MCF 10A (cell line): Measurements from ENCODE around the gene TMUB2. TPM values are rescaled to one million over a fixed set of nuclear protein-coding genes. Genes with fewer than 3 reads are reported as not detected.

Experiments
- BruUV-seq: library from RNA; stranded (reverse); fragments of 400-500 nt; replicated peaks from 2 replicates; lab custom pipeline; 2021; lab: Mats Ljungman, UMichigan
- CTCF ChIA-PET: fragments of 300-600 bp; sonication (Branson Sonifier 250); formaldehyde crosslinking; extraction: SDS; loops from one replicate; lab custom pipeline; 2021; ENCODE audit warnings: antibody characterized with exemption, inconsistent platforms; lab: Yijun Ruan, JAX
- POLR2A ChIA-PET: fragments of 300-600, 350-650 bp; sonication (Branson Sonifier 250); formaldehyde crosslinking; extraction: SDS; loops from one replicate; lab custom pipeline; 2020; ENCODE audit warnings: antibody characterized with exemption, inconsistent platforms; lab: Yijun Ruan, JAX
- DNase-seq: peaks from one replicate; pipeline ENCODE4 v3.0.0-alpha.2; 2018; ENCODE audit not compliant: unreplicated experiment
- H3K27ac Mint-ChIP-seq: one replicate; pipeline ENCODE4 v1.8.0; 2022; ENCODE audit warnings: mild to moderate bottlenecking, low read depth, mixed read lengths; ENCODE audit not compliant: unreplicated experiment
- H3K27me3 Mint-ChIP-seq: one replicate; pipeline ENCODE4 v1.8.0; 2022; ENCODE audit warnings: mixed read lengths; ENCODE audit not compliant: insufficient read depth, unreplicated experiment
- H3K36me3 Mint-ChIP-seq: one replicate; pipeline ENCODE4 v1.8.0; 2022; ENCODE audit warnings: mild to moderate bottlenecking, moderate library complexity, mixed read lengths; ENCODE audit not compliant: insufficient read depth, unreplicated experiment
- H3K4me1 Mint-ChIP-seq: one replicate; pipeline ENCODE4 v1.8.0; 2022; ENCODE audit warnings: mixed read lengths; ENCODE audit not compliant: insufficient read depth, unreplicated experiment
- H3K4me3 Mint-ChIP-seq: one replicate; pipeline ENCODE4 v1.8.0; 2022; ENCODE audit warnings: mild to moderate bottlenecking, moderate library complexity, mixed read lengths; ENCODE audit not compliant: unreplicated experiment
- H3K9me3 Mint-ChIP-seq: one replicate; pipeline ENCODE4 v1.8.0; 2022; ENCODE audit warnings: mixed read lengths; ENCODE audit not compliant: unreplicated experiment
- CTCF ChIP-seq: fragments of 200-600 bp; IDR thresholded peaks from one replicate; pipeline ENCODE4 v1.8.0; 2022; ENCODE audit warnings: antibody characterized with exemption, mild to moderate bottlenecking; ENCODE audit not compliant: unreplicated experiment
- intact Hi-C: fragments of 100-400 bp; cut with micrococcal nuclease; formaldehyde crosslinking; loops from 2 replicates; pipeline ENCODE4 v1.14.1; 2022
- total RNA-seq: library from RNA; stranded (reverse); gene quantifications from 2 replicates; pipeline ENCODE4 v1.2.3, GENCODE V29; 2022

TMUB2 gene
- total RNA-seq, 1 experiment from 2014 or later, result 26.5 TPM

- POLR2A ChIA-PET, result no interaction called here
- Mint-ChIP-seq H3K4me3 (no peak overlapping the region), H3K9me3 (no peaks in the 10 kb centered on the region), H3K36me3 (peaks cover 71% of the 10 kb centered on the region), H3K27me3 (no peaks in the 10 kb centered on the region), H3K4me1 (peaks cover 15% of the 10 kb centered on the region), H3K27ac (no peak overlapping the region)
- no TSS peak for BruUV-seq
- no peak for DNase-seq
- intact Hi-C loops, result no loop called here
- no peak for TF ChIP-seq CTCF
- CTCF ChIA-PET, result interaction anchor here (1.9 kb wide), 1 partner anchor 10 kb away, joined by 7 read pairs; no protein-coding TSS in a partner anchor
Observed at GRCh38 chr17:44214230-44214494, 27.4 kb downstream of the TMUB2 start.

- Mint-ChIP-seq H3K36me3 (peaks cover 64% of the 10 kb centered on the region), H3K27ac (no peak overlapping the region), H3K4me3 (no peak overlapping the region), H3K9me3 (no peaks in the 10 kb centered on the region), H3K4me1 (peaks cover 15% of the 10 kb centered on the region), H3K27me3 (no peaks in the 10 kb centered on the region)
- intact Hi-C loops, result no loop called here
- no peak for DNase-seq
- ChIA-PET CTCF (interaction anchor here (4.1 kb wide), 1 partner anchor 11 kb away, joined by 22 read pairs; no protein-coding TSS in a partner anchor), POLR2A (no interaction called here)
- BruUV-seq, result no TSS peak
- no peak for TF ChIP-seq CTCF
Observed at GRCh38 chr17:44214896-44215295, 28.1 kb downstream of the TMUB2 start.

GRCh38 chr17:44216173-44216572 is 29.4 kb downstream of the TMUB2 start:
- Mint-ChIP-seq H3K27me3 (no peaks in the 10 kb centered on the region), H3K4me1 (peaks cover 15% of the 10 kb centered on the region), H3K36me3 (peaks cover 56% of the 10 kb centered on the region), H3K4me3 (no peak overlapping the region), H3K9me3 (no peaks in the 10 kb centered on the region), H3K27ac (no peak overlapping the region)
- intact Hi-C loops, result no loop called here
- POLR2A ChIA-PET, result interaction anchor here (2.2 to 7.4 kb wide), 2 partner anchors 16 to 30 kb away, joined by 8 to 65 read pairs; partner anchors contain the start of genes ATXN7L3 and TMUB2
- CTCF ChIA-PET, result interaction anchor here (0.6 to 4.1 kb wide), 3 partner anchors 12 to 115 kb away, joined by 3 to 22 read pairs (median 7); no protein-coding TSS in a partner anchor
- no peak for TF ChIP-seq CTCF
- DNase-seq, result no peak
- no TSS peak for BruUV-seq

- no peak for TF ChIP-seq CTCF
- Mint-ChIP-seq H3K27ac (no peak overlapping the region), H3K4me3 (peak overlapping the region; percentile 76), H3K27me3 (no peaks in the 10 kb centered on the region), H3K4me1 (peaks cover 15% of the 10 kb centered on the region), H3K36me3 (peaks cover 56% of the 10 kb centered on the region), H3K9me3 (no peaks in the 10 kb centered on the region)
- no peak for DNase-seq
- CTCF ChIA-PET, result interaction anchor here (0.6 to 4.1 kb wide), 6 partner anchors 13 to 167 kb away, joined by 3 to 22 read pairs (median 4); partner anchors contain the start of gene SLC25A39
- intact Hi-C loops, result no loop called here
- BruUV-seq, result no TSS peak
- POLR2A ChIA-PET, result interaction anchor here (0.6 to 7.4 kb wide), 4 partner anchors 9 to 81 kb away, joined by 3 to 65 read pairs (median 6); partner anchors contain the start of genes ATXN7L3 and TMUB2
Observed at GRCh38 chr17:44216694-44217093, 29.9 kb downstream of the TMUB2 start.
